ENCODE data around the gene HPDL.
"Not testable (repeated sequence)": the region's sequence is repeated elsewhere in the genome, so short reads cannot be mapped to it uniquely, and the experiment has no call there.

HPDL gene

DNA sequence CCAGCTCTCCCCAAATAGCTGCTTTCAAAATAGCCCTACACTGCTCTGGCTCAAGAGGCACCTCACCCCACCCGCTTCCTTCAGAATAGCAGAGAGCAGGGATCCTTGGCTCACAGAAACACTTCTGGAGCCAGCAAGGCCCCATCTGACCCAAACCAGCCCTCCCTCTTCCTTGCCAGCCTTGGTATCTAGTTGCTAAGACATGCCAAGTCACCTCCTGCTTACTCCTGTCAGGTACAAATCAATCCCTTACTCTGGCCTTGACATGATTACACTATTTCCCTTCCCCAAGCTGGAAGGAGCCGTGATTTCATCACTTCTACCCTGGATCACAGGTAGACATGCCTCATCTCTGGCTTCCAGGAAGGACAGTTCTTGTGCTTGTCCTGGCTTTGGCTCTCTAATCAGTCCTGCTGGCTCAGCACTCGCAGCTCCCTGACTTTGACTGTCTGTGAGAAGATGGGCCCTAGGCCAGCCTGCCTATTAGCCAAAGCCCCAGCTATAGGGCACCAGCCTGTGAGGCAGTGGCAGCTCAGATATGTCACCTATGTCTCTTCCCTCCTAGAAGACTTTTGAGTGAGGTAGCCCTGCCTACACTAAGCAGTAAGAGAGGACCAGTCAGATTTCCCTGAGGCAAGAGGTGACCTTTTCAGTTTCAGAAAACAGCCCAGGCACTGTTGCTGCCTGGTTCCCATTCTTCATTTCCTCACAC, 22.4 kb downstream of the HPDL start:
- no peak for DNase-seq (ENCODE audit: low read depth in 1 of 2, low spot score in 1 of 2)

DNA sequence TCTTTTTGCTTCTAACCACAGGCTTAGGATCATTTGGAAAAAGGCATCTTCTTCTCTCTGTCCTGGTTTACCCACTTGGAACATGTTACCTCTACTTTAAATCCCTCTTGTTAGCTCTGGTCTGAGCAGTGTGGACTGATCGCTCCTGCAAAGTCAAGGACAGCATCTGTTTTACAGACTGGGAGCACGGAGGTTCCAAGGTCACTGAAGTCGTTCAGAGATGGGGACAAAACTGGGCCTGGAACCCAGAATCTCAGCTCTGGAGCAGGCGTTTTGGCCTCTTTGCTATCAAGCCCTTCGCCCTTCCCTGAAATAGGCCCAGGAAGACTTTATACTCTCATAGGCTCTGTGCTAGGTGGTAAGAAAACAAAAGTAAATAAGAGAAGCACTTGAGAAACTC, 24.8 kb downstream of the HPDL start:
- no peak for DNase-seq (ENCODE audit: low read depth in 1 of 2, low spot score in 1 of 2)

DNA sequence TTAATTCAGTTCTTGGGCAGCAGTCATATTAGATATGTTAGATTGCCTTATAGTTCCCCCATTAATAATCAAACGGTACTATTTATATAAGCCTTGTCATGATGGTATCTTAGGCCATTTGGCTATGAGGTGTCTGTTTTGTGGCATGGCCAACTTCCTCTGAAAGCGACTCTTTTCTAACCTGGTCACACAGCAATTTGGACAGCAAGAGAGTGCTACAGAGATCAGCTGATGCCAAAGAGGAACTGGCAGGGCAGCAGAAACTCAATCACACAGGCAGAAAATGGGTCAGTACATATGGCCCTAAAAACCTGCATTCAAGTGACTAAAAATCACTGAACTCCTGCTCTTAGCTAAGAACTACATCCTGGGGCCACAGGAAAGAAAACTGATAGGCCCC, 27.0 kb downstream of the HPDL start:
- DNase-seq (ENCODE audit: low read depth in 1 of 2, low spot score in 1 of 2): no peak

DNA sequence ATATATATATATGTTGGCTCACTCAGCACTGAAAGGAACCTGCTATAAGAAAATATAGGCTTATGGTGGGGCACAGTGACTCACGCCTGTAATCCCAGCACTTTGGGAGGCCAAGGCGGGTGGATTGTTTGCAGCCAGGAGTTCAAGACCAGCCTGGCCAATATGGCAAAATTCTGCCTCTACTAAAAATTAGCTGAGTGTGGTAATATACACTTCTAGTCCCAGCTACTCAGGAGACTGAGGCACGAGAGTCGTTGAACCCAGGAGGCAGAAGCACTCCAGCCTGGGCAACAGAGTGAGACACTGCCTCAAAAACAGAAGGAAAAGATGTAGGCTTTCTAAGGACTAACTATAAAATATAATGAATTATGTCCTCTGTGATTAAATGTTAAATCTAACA, 28.1 kb downstream of the HPDL start:
- no peak for DNase-seq (ENCODE audit: low read depth in 1 of 2, low spot score in 1 of 2)

DNA sequence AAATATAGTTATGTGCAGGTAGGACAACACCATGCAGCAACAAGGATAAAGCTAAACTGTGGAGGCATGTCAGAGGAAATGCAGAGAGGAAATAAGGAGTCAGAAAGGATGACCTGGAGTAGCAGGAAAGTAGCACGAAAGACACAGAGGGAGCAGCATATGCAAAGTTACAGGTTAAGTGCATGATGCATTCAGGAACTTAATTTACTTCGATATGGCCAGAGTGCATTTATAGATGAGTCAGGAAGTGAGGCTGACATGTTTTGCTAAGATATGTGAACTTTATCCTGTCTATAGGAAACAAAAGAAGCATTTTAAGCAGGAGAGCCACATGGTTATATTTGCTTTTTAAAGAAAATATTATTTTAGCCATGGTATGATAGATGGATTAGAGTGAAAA, 29.0 kb downstream of the HPDL start:
- no peak for DNase-seq (ENCODE audit: low read depth in 1 of 2, low spot score in 1 of 2)

DNA sequence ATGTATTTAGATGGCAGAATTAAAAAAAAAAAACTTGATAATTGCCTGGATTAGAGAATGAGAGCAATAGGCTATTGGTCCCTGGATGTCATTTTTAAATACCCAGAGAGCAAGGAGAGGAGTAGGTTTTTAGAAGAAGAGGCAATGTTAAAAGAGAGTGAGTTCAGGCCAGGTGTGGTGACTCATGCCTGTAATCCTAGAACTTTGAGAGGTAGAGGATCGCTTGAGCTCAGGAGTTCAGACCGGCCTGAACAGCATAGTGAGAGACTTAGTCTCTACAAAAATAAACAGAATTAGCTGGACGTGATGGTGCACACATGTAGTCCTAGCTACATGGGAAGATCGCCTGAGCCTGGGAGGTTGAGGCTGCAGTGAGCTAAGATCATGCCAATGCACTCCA, 29.5 kb downstream of the HPDL start:
- no peak for DNase-seq (ENCODE audit: low read depth in 1 of 2, low spot score in 1 of 2)

DNA sequence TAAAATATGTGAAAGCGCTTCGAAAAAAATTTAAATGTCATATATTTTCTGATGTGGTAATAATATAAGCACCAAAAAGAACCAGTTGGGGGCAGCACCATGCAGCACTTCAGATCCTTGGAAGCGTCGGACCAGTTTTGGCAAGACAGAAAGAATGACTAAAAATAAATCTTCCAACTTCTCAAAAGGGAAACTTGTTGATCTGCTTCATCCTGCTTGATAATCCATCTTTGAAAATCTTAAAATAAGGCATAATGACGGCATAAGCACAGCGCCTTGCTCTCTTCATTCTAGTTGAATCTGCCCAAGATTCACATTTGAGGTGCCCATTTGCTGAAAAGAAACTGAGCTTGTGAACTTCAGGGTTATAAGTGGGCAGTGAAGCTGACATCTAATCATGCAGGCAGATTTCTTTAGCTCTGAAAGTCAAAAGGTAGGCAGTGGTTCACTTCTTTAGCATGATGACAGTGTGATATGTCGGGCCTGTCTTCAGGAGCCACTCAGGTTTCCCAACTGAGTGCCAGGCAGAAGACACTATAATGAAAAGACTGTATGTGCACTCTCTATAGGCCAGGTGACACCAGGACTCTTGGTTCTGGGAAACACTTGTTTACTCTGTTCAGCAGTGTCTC, 33.3 kb downstream of the HPDL start:
- peak in 1 of 2 donors; percentile 35 for DNase-seq (ENCODE audit: low read depth in 1 of 2, low spot score in 1 of 2)

DNA sequence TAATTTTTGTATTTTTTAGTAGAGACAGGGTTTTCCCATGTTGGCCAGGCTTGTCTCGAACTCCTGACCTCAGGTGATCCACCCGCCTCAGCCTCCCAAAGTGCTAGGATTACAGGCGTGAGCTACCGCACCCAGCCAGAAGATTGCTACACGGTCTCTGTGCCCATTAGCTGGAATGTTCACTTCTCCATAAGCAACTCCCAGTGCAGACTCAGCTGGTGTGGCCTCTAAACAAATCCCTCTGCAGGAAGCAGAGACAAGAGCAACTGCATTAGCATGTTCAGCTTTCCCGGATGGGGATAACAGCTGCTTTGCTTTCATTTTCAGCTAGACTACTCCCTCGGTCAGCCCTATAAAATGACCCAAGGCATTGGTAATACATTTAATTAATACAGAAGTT, 34.3 kb downstream of the HPDL start:
- DNase-seq (ENCODE audit: low read depth in 1 of 2, low spot score in 1 of 2): not testable (repeated sequence)

DNA sequence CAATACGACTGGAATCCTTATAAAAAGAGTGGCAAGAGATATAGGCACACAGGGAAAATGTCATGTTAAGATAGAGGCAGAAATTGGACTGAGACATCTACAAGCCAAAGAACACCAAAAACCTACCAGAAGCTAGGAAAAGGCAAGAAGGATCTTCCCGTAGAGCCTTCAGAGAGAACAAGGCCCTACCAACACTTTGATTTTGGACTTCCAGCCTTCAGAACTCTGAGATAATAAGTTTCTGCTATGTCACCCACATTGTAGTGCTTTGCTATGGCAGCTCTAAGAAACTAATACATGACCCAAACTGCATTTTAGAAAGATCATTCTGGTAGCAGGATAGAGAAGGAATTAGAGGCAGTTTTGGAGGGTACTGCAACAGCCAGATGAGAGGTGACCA, 37.6 kb downstream of the HPDL start:
- no peak for DNase-seq (ENCODE audit: low read depth in 1 of 2, low spot score in 1 of 2)

DNA sequence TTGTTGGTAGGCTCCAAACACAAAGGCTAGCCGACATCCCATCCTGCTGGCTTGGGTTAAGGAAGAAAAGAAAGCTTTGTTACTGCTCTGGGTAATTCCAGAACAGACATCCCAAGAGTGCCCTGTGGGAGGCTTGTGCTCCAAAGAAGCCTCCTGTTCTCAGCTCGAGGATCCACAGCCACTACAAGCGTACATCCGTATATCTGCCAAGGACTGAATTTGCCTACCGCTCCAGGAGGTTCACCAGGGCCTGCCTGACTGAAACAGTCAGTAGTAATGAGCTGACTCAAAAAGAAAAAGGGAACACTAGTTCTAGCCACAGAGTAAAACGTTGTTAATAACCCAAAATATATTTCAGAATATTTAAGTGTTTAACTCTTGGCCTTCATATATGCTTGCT, 38.4 kb downstream of the HPDL start:
- no peak for DNase-seq (ENCODE audit: low read depth in 1 of 2, low spot score in 1 of 2)

DNA sequence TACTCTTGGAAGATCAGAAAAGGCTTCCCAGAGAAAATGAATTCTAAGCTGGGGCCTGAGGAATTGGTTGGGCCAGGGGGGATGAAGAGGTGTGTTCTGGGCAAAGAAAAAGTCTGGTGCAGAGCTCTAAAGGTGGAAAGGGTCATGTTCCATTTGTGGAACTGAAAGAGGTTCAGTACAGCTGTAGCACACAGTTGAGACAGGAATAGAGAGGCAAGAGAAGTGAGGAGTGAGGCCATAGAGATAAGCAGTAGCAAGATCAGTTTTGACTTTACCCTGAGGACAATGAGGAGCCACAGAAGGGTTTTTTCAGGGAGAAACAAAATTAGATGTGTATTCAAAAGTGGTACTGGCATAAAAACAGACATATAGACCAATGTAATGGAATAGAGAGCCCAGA, 43.9 kb downstream of the HPDL start:
- no peak for DNase-seq (ENCODE audit: low read depth in 1 of 2, low spot score in 1 of 2)

DNA sequence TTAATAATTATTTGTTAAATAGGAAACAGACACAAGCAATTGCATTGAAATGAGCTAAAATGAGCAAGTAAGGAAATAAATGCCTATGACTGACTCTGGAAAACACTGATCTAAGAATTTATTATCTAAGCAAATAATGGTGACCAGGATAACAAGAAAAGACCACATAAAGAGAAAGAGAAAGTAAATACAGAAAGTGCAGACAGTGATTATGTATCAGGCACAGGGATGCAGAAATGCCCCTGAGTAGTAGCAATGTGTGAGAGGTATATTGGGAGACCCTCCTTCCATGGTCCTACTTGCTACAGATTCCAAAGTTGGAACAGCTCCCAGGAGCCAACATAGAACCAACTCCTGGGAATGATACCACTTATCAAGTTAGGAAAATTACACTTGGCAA, 46.9 kb downstream of the HPDL start:
- no peak for DNase-seq (ENCODE audit: low read depth in 1 of 2, low spot score in 1 of 2)

DNA sequence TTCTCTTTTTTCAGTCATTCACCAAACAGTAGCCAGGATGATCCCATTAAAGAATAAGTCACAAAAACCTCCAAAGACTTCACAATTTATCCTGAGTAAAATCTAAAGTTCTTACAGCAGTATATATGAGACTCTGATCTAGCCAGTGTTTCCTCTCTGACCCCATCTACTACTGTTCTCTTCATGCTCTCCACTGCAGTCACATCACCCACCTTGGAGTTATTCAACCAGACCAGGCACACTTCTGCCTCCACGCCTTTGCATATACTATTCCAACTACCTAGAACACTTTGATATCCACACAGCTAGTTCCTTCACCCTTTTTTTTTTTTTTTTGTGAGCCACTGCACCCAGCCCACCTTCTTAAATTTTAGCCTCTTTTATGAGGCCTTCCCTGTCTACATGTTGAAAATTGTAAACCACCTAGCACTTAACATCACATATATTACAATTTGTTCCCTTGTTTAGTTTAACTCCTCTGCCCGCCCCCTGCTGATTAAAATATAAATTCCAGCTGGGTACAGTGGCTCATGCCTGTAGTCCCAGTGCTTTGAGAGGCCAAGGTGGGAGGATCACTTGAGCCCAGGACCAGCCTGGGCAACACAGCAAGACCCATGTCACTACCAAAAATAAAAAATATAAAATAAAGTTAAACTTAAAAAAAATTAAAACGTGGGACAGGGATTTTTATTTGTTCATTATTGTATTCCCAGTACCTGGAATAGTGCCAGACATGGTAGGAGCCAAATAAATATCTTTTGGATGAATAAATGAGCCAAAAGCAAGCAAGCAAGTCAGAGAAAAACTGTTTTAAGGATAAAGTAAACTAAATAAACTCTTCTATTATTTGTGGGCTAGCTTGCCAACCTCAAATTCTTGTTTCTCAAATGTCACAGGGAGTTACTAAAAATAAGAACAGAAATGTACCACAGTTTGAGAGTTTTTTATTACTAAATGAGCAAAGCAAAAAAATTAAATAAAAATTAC, 48.7 kb downstream of the HPDL start:
- DNase-seq (ENCODE audit: low read depth in 1 of 2, low spot score in 1 of 2): no peak

DNA sequence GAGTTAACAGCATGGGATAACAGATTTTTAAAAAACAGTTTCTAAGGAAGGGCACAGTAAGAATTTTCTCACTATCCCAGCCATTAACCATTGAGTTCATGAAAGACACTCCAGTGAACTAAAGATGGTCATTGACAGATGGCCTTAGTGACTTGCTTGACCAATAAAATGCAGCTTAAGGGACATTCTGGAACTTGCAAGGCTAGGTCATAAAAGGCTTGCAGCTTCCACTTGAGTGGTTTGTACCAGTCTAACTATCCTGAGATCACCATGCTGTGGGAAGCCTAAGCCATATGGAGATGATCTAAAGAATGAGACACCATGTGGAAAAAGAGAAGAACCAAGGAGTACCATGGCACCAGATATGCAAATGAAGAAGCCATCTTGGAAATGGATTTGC, 51.5 kb downstream of the HPDL start:
- no peak for DNase-seq (ENCODE audit: low read depth in 1 of 2, low spot score in 1 of 2)

Measured in activated CD4-positive, alpha-beta T cell treated with anti-CD3 and anti-CD28 coated beads, Interleukin-2, amount 50 U/mL, for 24 hours (primary cell).